ENCODE measurements around the gene SHISA6. TPM values are rescaled to one million over a fixed set of nuclear protein-coding genes. Genes with fewer than 3 reads are reported as not detected.

Gene SHISA6
- 12.6 TPM for total RNA-seq (ENCODE audit: unreplicated experiment)
- long read RNA-seq, partial matches to known transcripts, result 0 of 1 reads
- long read RNA-seq, other reads (novel, unspliced or antisense), result 1 of 1 reads

- peak within 1 kb of the TSS; percentile 70 for H3K4me3 Mint-ChIP-seq (ENCODE audit: unreplicated experiment)
- no peak within 1 kb of the TSS for H3K27ac Mint-ChIP-seq (ENCODE audit: unreplicated experiment)
- peaks cover 22% of the 10 kb centered on the region for H3K27me3 Mint-ChIP-seq (ENCODE audit: unreplicated experiment)
- DNase-seq, result peak; percentile 68
- no peak for TF ChIP-seq CTCF (IDR thresholded peaks at IDR 0.05; ENCODE audit: partially characterized antibody, unreplicated experiment)
- H3K36me3 Mint-ChIP-seq (ENCODE audit: unreplicated experiment), result peaks cover 9% of the 10 kb centered on the region
- H3K9me3 Mint-ChIP-seq (ENCODE audit: unreplicated experiment), result peaks cover 11% of the 10 kb centered on the region
- H3K4me1 Mint-ChIP-seq (ENCODE audit: low read depth, unreplicated experiment), result peaks cover 9% of the 10 kb centered on the region
Observed at GRCh38 chr17:11240841-11241610, at the start of gene SHISA6. SHISA6 (plus strand) TSS chr17:11241213.

GRCh38 chr17:11195801-11196200 lies 45.2 kb upstream of the SHISA6 start:
- TF ChIP-seq CTCF (IDR thresholded peaks at IDR 0.05; ENCODE audit: partially characterized antibody, unreplicated experiment), result no peak
- H3K36me3 Mint-ChIP-seq (ENCODE audit: unreplicated experiment), result peaks cover 4% of the 10 kb centered on the region
- H3K9me3 Mint-ChIP-seq (ENCODE audit: unreplicated experiment), result no peaks in the 10 kb centered on the region
- H3K4me3 Mint-ChIP-seq (ENCODE audit: unreplicated experiment), result no peak overlapping the region
- no peaks in the 10 kb centered on the region for H3K4me1 Mint-ChIP-seq (ENCODE audit: low read depth, unreplicated experiment)
- no peak overlapping the region for H3K27ac Mint-ChIP-seq (ENCODE audit: unreplicated experiment)
- H3K27me3 Mint-ChIP-seq (ENCODE audit: unreplicated experiment), result no peaks in the 10 kb centered on the region
- DNase-seq, result no peak

GRCh38 chr17:11204991-11205390 lies 36.0 kb upstream of the SHISA6 start:
- Mint-ChIP-seq H3K27ac (ENCODE audit: unreplicated experiment) (no peak overlapping the region), H3K4me1 (ENCODE audit: low read depth, unreplicated experiment) (no peaks in the 10 kb centered on the region), H3K4me3 (ENCODE audit: unreplicated experiment) (no peak overlapping the region), H3K27me3 (ENCODE audit: unreplicated experiment) (no peaks in the 10 kb centered on the region), H3K9me3 (ENCODE audit: unreplicated experiment) (peaks cover 10% of the 10 kb centered on the region), H3K36me3 (ENCODE audit: unreplicated experiment) (no peaks in the 10 kb centered on the region)
- no peak for TF ChIP-seq CTCF (IDR thresholded peaks at IDR 0.05; ENCODE audit: partially characterized antibody, unreplicated experiment)
- no peak for DNase-seq

GRCh38 chr17:11205659-11206058 lies 35.4 kb upstream of the SHISA6 start:
- H3K27ac Mint-ChIP-seq (ENCODE audit: unreplicated experiment), result no peak overlapping the region
- no peak overlapping the region for H3K4me3 Mint-ChIP-seq (ENCODE audit: unreplicated experiment)
- peaks cover 10% of the 10 kb centered on the region for H3K9me3 Mint-ChIP-seq (ENCODE audit: unreplicated experiment)
- H3K36me3 Mint-ChIP-seq (ENCODE audit: unreplicated experiment), result no peaks in the 10 kb centered on the region
- H3K27me3 Mint-ChIP-seq (ENCODE audit: unreplicated experiment), result no peaks in the 10 kb centered on the region
- no peaks in the 10 kb centered on the region for H3K4me1 Mint-ChIP-seq (ENCODE audit: low read depth, unreplicated experiment)
- TF ChIP-seq CTCF (IDR thresholded peaks at IDR 0.05; ENCODE audit: partially characterized antibody, unreplicated experiment), result no peak
- DNase-seq, result no peak

GRCh38 chr17:11209906-11210305 lies 31.1 kb upstream of the SHISA6 start:
- Mint-ChIP-seq H3K36me3 (ENCODE audit: unreplicated experiment) (no peaks in the 10 kb centered on the region), H3K4me1 (ENCODE audit: low read depth, unreplicated experiment) (peaks cover 17% of the 10 kb centered on the region), H3K27me3 (ENCODE audit: unreplicated experiment) (no peaks in the 10 kb centered on the region), H3K4me3 (ENCODE audit: unreplicated experiment) (no peak overlapping the region), H3K27ac (ENCODE audit: unreplicated experiment) (no peak overlapping the region), H3K9me3 (ENCODE audit: unreplicated experiment) (peaks cover 6% of the 10 kb centered on the region)
- no peak for TF ChIP-seq CTCF (IDR thresholded peaks at IDR 0.05; ENCODE audit: partially characterized antibody, unreplicated experiment)
- no peak for DNase-seq
